Measurements from ENCODE around the gene LAMC3.
"Not testable (repeated sequence)": the region's sequence is repeated elsewhere in the genome, so short reads cannot be mapped to it uniquely, and the experiment has no call there.

The LAMC3 gene

DNA sequence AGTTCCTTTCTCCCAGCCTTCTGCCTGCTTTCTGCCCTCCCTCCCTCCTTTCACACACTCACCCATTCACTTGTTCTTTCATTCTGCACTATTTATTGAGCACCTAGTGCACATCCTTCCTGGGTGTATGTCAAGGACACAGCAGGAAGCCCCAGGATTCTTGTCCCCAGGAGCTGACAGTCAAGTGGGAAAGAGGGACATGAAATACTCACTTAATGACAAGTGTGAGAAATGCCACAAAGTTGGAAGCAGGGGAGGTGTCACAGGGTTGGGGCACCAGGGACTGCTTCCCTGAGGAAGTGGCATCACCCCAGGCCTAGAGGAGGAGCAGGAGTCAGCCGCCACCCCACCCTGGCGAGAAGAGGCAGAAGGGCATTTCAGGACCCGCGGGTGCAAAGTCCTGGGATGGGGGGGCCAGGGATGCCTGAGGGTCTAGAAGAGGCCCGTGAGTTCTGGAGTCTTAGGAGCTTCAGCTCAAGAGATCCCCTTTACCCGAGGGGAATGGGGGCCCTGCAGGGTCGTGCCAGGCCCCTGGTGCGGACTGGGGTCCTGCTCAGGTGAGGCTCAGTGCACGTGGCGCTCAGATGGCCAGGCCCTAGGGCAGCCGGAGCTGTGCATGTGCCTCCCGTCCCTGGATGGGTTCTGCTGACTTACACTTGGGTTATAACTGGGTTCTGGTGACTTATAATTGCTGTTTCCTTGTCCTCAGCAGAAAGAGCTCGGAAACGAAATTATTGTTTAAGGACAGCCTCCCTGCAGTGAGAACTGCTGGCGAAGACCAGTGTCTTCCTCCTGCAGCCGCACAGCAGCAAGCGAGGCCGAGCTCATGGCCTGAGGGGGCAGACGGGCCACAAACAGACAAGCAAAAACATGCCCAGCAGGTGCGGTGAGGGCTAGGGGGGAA lies 16.9 kb upstream of the LAMC3 start:
- no peak for DNase-seq (ENCODE audit: low read depth)

DNA sequence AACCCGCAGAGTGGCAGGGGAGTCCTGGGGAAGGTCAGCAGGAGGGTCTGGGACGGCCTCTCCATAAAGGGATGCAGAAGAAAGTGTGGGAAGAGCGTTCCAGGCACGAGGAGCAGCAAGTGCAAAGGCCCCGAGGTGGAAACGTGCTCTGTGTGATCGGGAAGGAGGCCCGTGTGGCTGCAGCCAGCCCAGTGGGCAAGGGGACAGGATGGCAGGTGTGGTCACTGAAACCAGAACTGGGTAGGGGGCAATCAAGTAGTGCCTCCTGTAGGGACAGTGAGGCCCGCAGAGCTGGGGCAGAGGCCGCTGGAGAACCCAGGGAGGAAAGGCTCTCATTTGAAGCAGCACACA lies 16.3 kb upstream of the LAMC3 start:
- DNase-seq (ENCODE audit: low read depth) = no peak

DNA sequence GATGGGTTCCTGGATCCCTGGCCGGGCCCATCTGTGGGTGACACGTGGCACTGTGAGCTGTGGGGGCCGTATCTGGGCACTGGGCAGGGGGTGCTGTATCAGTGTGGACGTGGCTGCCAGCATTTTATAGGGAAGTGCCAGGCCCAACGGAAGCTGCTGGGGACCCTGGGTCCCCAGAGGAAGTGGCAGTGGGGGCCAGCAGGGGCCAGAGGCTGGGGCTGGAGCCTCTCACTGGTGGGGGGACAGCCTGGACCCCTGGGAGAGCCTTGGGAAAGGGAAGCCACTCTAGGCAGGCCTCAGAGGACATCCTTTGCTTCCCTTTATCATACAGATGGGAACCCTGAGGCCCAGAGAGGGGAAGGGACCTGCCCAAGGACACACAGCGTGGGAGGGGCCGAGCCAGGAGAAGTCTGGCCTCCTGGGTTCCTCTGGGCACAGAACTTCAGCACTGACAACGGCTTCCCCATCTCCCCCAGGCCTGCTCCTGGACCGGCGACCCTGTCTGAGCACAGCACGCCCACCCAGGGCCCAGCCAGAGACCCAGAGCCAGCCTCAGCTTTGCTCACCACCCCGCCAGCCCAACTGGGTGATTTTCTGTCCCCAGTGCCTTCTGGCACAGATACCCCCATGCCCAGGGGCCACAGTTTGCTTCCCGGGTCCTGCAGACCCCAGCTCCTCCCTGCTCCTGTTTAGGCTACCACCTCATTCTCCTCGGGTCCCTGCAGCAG lies 15.5 kb upstream of the LAMC3 start:
- DNase-seq (ENCODE audit: low read depth) = no peak

DNA sequence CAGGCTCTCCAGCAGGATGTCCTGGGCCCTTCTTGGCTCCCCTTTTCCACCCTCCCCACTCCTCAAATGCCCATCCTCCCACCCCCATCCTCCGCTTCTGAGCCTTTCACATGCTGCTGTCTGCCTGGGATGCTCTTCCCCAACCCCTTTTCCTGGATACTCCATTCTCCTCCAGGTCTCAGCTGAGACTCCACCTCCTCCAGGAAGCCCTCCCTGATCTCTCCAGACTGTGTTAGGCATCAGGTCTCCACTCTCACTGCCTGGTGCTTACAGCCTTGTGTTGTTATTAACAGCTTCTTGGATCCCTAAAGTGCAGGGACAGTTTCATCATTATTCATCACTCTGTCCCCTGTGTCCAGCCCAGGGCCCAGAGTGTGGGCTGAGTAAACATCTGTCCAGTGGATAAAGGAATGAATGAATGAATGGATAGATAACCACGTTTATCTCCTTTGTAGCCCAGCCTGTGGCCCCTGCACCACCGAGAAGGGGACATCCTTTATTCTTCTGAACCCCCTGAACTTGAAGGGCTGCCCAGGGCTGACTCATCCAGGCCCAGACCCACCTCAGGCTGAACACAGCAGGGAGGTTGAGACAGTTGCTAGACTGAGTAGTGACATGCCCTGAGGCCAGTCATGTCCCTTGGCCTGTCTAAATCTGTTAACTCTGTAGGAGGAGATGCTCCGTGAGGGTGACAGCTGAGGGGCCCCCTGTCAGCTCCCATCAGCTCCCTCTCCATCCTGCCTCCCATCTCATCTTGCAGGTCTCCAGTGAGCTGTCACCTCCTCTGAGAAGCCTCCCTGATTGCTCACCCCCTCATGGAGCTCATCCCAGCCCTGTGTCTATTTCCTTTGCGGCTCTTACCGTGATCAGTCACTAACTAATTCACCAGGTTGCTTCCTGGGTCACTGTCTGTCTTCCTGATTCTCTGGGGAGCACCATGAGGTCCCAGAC lies 14.6 kb upstream of the LAMC3 start:
- no peak for DNase-seq (ENCODE audit: low read depth)

DNA sequence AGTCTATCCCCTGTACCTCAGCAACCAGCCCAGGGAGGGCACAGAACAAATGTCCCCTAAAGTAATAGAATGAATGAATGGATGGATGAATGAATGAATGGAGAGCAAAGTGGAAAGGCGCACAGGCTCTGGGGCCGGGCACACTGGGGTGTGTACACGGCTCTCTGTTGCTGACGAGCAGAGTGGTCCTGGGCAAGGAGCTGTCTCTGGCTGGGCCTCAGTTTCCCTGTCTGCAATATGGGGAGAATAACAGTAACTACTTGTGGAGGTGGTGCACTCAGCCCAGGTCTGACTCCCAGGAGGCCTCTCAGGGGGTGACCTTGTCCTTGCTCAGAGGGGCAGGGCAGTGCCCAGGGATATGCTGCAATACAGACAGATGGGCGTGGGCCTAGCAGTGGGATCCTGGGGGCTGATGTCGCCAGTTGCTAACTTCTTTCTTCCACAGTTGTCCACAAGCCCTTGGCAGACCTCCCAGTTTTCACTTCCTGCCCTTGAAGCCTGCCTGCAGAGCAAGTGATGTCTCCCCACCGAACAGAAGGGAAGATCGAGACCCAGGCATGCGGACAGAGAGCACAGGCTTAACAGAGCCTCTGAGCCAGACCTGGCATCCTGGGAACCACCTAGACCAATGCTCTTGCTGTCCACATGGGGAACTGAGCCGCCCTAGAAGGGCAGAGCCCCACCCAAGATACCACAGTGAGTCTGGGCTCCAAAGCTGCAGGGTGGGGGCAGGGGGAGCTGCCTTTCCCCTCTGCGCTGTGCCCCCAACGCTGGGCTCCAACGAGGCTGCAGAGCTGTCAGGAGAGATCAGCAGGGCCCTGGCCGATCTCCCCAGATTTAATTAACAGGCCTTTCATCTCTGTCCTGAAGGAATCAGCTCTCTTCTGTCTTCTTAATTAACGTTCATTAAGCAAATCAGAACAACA lies 13.6 kb upstream of the LAMC3 start:
- no peak for DNase-seq (ENCODE audit: low read depth)

GRCh38 chr9:130996205-130996604 lies 12.8 kb upstream of the LAMC3 start:
- DNase-seq (ENCODE audit: low read depth) = no peak

DNA sequence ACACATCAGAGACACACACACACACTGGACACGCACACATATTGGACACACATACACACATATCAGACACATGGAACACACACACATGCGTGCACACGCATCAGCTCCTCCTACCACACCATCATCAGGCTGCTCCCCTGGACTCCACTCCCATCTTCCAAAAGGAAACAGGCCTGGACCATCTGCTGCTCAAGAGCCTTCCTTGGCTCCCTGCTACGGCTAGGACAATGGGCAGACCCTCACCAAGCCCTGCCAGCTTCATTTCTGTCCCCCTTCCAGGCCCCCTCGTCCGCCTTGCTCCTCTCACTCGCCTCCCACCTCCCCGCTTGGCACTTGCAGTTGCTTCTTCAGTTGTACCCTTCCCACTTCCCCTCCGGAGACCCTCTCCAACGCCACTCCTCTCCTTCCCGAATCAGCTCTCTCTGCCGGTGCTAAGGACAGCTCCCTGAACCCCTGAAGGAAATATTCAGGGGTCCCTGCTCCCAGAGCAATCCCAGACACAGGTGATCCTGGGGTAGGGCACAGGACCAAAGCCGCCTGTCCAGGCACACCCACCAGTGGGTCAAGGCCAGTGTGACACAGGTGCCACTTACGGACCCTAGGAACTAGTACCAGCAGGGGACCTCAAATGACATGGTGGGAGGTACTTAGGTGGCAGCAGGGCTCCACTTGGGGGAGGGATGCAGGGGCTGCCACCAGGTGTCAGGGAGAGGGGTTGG lies 12.1 kb upstream of the LAMC3 start:
- DNase-seq (ENCODE audit: low read depth) = no peak

- no peak for DNase-seq (ENCODE audit: low read depth)
These were observed 11.6 kb upstream of the LAMC3 start for GRCh38 chr9:130997395-130997684.

GRCh38 chr9:130997925-130998596 lies 10.9 kb upstream of the LAMC3 start:
- peak; percentile 10 for DNase-seq (ENCODE audit: low read depth)

GRCh38 chr9:130998597-130999244 lies 10.3 kb upstream of the LAMC3 start:
- no peak for DNase-seq (ENCODE audit: low read depth)

- DNase-seq (ENCODE audit: low read depth) = no peak
These were observed 9.7 kb upstream of the LAMC3 start for GRCh38 chr9:130999245-130999623.

DNA sequence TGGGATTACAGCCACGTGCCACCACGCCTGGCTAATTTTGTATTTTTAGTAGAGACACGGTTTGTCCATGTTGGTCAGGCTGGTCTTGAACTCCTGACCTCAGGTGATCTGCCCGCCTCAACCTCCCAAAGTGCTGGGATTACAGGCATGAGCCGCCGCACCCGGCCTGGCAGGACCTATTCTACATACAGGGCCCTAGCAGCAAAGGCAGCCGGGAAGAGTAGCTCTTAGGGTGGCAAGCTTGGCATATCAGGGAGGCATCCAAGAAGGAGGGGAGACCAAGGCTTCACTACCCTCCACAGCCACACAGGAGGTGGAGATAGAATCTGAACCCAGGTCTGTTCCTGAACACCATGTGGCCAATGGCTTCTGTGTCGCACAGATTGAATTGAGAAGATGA lies 8.4 kb upstream of the LAMC3 start:
- DNase-seq (ENCODE audit: low read depth) = not testable (repeated sequence)

GRCh38 chr9:131001021-131001420 lies 8.0 kb upstream of the LAMC3 start:
- no peak for DNase-seq (ENCODE audit: low read depth)

DNA sequence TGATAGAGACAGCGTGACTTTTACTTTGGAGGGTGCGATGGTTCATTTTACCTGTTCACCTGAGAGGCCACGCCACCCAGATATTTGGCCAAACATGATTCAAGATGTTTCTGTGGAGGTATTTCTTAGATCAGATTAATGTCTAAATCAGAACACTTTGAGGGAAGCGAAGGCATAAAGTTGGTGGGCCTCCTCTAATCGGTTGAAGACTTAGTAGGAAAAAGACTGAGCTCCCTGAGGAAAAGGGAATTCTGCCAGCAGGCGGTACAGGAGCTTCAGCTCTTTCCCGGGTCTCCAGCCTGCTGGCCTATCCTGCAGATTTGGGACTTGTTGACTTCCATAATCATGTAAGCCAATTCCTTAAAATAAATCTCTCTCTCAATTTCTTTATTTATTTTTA lies 7.0 kb upstream of the LAMC3 start:
- no peak for DNase-seq (ENCODE audit: low read depth)

DNA sequence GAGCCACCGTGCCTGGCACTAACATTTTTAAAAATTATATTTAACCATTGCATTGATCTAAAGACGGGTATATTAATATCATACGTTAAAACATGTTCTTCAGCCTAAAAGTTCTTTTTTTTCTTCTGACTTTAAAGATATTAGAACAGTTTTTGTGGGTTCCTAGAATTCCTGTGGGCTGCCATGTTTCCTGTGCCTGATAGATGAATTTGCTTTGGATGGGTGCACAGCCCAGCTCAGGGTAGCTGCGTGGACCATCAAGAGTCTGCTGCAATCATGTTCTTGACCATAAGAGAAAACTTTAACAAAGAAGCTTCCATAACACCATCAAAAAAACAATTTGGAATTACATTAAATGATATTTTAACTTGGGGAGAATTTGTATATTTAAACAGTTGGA lies 2.4 kb upstream of the LAMC3 start:
- DNase-seq (ENCODE audit: low read depth) = no peak

GRCh38 chr9:131008086-131008485 lies 888 bp upstream of the LAMC3 start:
- DNase-seq (ENCODE audit: low read depth) = no peak

DNA sequence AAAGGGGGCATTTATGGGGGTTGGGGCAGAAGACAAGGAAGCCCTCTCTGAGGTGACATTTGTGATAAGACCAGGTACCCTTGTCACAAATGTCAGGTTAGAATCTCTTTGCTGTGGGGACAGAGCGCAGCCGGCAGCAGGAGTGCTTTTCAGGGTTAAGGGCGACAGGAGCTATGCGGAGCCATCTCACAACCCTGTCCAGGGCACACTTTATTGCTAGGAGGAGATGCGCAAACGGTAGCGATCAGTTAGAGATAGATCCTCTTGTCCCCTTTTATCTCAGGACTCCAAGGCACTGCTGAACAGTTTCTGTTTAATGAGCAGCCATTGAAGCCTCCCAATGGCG lies 438 bp upstream of the LAMC3 start:
- DNase-seq (ENCODE audit: low read depth) = no peak

DNA sequence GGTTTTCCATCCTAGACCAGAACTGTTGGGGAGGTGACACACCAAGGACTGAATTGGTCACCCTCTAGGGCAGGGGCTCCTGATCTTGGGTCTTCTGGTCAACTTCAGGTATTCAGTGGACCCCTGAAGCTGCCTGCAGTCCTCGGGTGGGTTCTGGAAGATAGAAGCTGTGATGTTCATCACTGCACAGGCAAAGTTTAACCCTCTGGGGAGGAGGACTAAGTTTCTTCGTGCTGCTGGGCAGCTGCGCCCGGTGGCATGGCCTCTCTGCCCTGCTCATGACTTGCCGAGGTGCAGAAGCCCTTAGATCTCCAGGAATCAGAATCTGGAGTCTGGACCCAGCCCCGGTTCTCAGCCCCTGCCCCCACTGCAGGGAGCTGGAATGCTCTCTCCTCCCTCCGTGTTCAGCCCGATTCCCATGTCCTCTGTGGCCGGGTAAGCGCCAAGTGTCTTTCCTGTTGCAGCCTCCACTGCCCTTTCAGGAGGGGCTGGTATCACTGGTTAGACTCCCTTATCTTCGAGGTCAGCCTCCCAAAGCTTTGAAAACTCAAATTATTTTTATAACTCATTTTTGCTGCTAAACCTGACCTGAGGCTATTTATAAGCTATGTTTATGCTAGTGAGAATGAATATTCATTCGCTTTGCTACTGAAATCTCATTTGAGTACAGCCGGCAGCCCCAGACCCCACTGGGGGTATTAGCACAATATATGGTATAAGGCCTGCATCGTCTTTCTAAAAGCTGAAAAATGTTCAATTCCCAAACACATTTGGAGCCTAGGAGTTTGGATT lies 1.7 kb downstream of the LAMC3 start:
- DNase-seq (ENCODE audit: low read depth) = no peak

All from stimulated activated CD8-positive, alpha-beta memory T cell treated with anti-CD3 and anti-CD28 coated beads, Interleukin-15, amount 100 ng/mL, for 24 hours (primary cell).